GM20431 (cell line): ENCODE data around the gene RETREG1.
"Not testable (repeated sequence)": the region's sequence is repeated elsewhere in the genome, so short reads cannot be mapped to it uniquely, and the experiment has no call there.

Experiments
- in situ Hi-C: fragments of 300-500 bp; cut with MseI, MboI; formaldehyde crosslinking; loops from one replicate; pipeline ENCODE4 v1.15.0; 2020; ENCODE audit warnings: low sequenced_read_pairs; ENCODE audit not compliant: unreplicated experiment

RETREG1 gene, protein sequence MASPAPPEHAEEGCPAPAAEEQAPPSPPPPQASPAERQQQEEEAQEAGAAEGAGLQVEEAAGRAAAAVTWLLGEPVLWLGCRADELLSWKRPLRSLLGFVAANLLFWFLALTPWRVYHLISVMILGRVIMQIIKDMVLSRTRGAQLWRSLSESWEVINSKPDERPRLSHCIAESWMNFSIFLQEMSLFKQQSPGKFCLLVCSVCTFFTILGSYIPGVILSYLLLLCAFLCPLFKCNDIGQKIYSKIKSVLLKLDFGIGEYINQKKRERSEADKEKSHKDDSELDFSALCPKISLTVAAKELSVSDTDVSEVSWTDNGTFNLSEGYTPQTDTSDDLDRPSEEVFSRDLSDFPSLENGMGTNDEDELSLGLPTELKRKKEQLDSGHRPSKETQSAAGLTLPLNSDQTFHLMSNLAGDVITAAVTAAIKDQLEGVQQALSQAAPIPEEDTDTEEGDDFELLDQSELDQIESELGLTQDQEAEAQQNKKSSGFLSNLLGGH

DNA sequence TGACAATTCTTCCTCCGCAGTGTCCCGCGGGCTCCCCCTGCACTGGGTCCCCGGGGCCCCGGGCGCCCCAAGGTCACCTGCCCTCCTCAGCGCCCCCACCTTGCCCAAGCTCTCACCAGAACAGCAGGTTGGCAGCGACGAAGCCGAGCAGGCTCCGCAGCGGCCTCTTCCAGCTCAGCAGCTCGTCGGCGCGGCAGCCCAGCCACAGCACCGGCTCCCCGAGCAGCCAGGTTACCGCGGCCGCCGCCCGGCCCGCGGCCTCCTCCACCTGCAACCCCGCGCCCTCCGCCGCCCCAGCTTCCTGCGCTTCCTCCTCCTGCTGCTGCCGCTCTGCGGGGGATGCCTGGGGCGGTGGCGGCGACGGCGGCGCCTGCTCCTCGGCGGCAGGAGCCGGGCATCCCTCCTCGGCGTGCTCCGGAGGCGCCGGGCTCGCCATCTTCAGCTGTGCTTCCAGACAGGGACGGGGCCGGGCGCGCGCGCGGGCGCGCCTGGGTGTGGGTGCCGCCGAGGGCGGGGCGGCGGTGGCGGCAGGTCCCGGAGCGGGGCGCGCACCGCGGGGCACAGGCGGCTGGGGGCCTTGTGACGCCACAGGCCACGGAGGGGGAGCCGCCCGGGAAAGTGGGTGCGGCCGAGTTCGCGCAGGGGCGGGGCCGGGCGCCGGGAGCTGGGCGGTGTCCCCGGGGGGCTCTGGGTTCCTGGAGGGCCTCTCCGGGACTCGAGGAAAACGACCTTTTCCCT is at the start of gene RETREG1:
RETREG1 (minus strand) TSS at position 462 of the 738 bp plus-strand sequence; CDS start at position 436, 26 bp downstream.
- in situ Hi-C loops = no loop called here

- in situ Hi-C loops = no loop called here
Observed at GRCh38 chr5:16666130-16666882, 49.5 kb upstream of the RETREG1 start.

DNA sequence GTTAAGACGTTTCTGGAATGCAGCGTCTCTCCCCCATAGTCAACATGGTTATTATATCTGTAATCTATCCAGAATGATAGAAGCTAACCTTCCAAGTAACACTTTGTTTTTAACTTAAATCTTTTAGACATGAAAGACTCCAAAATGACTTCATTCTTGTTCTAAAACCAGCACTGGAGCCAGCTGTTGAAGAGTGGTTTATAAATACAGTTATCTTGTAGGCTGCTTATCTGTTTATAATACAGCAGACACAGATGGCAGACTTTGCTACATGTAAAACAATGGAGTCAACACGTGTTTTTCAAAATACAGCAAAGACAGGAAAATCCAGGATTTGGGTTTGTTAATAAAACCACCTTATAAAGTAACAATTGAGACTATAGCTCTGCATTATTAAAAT is 48.8 kb upstream of the RETREG1 start:
- in situ Hi-C loops = no loop called here

GRCh38 chr5:16664368-16664767 is 47.6 kb upstream of the RETREG1 start:
- in situ Hi-C loops = no loop called here

DNA sequence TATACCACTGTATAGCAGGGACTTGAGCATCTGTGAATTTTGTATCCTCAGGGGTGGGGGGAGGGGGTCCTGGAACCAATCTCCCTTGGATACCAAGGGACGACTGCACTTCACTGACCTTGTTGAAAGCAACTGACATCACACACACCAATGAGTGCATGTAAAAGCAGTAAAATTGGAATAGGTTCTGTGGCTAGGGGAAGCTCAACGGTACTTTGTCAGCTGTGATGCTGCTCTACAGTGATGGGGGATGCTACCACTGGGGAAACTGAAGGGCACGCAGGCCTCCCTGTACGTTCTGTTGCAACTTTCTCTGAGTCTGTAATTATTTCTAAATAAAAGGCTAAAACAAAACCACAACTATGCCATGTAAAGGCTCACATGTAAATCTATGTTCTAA is 47.0 kb upstream of the RETREG1 start:
- in situ Hi-C loops = no loop called here

- in situ Hi-C loops = no loop called here
Observed at GRCh38 chr5:16661713-16662112, 44.9 kb upstream of the RETREG1 start.

GRCh38 chr5:16660982-16661381 is 44.2 kb upstream of the RETREG1 start:
- in situ Hi-C loops = no loop called here

- in situ Hi-C loops = no loop called here
Observed at GRCh38 chr5:16659536-16659935, 42.7 kb upstream of the RETREG1 start.

DNA sequence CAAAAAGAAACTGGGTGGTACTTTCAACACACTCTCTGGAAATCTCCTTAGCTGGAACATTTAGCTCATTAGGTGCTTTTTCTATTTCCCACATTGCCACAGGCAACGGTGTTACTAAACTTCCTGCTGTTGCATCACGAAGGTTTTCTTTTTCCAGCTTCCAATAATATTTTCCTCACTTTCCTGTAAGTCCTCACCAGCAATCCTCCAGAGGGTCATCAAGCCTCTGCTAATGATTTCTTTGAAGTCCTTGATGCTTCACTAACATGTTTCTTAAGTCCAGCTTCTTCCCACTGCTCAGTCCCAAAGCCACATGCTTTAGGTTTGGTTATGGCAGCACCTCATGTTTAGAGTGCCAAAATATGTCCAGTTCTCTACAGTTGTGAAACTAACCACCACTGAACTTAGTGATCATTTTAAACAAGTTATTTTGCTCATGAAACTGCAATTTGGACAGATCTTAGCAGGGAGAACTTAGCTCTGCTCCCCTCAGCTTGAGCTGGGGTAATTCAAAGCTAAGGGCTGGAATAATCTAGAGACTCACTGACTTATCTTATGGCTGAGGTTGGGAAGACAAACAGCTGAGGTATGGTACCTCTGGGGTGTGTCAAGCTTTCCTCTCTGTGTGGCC is 39.9 kb upstream of the RETREG1 start:
- in situ Hi-C loops = no loop called here

- in situ Hi-C loops = no loop called here
Observed at GRCh38 chr5:16654647-16655334, 38.0 kb upstream of the RETREG1 start.

DNA sequence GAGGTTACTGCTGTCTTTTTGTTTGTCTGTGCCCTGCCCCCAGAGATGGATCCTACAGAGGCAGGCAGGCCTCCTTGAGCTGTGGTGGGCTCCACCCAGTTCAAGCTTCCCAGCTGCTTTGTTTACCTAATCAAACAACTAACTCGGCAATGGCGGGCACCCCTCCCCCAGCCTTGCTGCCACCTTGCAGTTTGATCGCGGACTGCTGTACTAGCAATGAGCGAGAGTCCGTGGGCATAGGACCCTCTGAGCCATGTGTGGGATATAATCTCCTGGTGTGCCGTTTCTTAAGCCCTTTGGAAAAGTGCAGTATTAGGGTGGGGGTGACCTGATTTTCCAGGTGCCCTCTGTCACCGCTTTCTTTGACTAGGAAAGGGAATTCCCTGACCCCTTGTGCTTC is 31.9 kb upstream of the RETREG1 start:
- in situ Hi-C loops = not testable (repeated sequence)

- in situ Hi-C loops = no loop called here
Observed at GRCh38 chr5:16644301-16644889, 27.6 kb upstream of the RETREG1 start.

- in situ Hi-C loops = no loop called here
Observed at GRCh38 chr5:16642867-16643266, 26.1 kb upstream of the RETREG1 start.

GRCh38 chr5:16639206-16639605 is 22.4 kb upstream of the RETREG1 start:
- in situ Hi-C loops = no loop called here

DNA sequence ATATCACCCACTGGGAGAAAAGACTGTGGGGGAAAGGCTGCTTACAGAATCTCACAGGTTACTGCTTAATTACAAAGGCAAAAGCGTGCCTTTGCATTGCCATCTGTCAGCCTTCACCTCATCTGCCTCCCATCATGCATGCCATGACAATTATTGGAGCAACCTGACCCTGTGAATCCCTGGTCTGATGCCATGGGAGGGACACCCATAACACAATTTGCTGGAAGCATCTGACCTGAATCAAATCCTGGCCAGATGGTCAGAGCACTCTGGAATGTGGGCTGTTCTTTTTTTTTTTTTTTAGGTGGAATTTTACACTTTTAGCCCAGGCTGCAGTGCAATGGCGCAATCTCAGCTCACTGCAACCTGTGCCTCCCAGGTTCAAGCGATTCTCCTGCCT is 11.6 kb upstream of the RETREG1 start:
- in situ Hi-C loops = no loop called here

GRCh38 chr5:16626696-16627264 is 10.0 kb upstream of the RETREG1 start:
- in situ Hi-C loops = no loop called here

- in situ Hi-C loops = no loop called here
Observed at GRCh38 chr5:16625096-16625495, 8.3 kb upstream of the RETREG1 start.

DNA sequence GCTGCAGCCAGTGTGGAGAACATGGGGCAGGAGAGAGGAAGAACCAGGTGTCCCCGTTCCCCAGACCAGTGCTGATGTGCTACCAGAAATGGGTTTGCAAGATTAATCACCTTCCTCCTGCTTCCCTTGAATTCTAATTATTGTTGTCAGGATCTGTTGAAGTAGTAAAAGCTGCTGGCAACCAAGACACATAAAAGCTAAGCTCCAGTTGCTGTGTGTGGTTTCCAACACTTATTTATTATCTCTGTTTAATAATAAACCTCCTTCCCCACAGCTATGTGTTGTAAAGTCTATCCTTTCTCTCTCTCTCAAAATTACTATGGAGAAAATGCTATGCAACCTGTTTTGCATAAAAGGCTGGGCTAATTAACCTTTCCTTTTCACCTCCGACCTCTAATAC is 2.3 kb upstream of the RETREG1 start:
- in situ Hi-C loops = no loop called here
